CD4-positive, alpha-beta T cell treated with Interleukin-17A for 1 hour (primary cell): ENCODE measurements around the gene MAP3K10.
"Not testable (repeated sequence)": the region's sequence is repeated elsewhere in the genome, so short reads cannot be mapped to it uniquely, and the experiment has no call there.

Source experiments
- DNase-seq: peaks from one replicate; pipeline ENCODE4 v3.0.0-alpha.2; 2020

Gene MAP3K10

DNA sequence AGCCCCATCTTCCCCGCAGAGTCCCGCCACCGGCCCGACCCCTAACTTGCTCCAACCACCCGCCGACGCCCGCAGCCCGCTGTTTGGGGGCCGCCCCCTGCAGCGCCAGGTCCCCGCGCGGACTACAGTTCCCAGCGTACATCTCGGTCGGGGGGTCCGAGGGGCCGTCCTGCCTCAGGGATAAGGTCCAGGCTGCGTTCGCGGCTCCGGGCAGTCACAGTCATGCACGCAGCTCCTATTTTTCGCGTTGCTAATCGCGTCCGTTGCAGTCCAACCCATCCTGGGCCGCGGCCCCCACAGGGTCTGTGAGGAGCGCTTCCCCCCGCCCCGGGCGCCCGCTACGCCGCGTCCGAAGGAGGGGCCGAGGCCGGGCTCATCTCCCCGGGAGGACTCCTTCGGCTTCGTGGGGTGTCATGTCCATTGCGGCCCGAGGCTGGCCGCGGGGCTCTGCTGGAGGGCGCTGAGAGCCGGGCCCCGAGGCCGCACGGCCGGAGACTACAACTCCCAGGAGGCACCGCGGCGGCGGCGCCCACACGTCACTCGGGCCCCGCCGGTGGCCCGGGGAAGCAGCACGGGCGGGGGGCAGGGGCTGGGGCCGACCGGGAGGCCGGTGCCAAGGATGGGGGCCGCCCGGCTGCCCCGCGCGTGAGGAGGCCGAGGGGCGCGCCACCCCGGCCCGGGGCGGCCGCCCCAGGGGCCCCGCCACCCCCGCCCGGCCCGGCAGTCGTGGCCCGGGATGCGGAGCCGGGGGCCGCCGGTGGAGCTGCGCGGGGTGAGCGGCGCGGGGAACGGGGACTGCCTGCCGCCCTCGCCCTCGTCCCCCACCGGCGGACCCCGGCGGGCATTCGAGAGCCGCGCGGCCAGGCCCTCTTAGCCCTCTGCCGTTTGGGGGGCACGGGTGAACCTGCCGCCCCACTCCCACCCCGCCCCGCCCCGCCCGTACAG is at the start of gene MAP3K10:
TSS of gene MAP3K10 (plus strand) at position 536 of the 945 bp plus-strand sequence. CDS start 606 bp downstream, outside the sequence.
- DNase-seq: peak; percentile 80

DNA sequence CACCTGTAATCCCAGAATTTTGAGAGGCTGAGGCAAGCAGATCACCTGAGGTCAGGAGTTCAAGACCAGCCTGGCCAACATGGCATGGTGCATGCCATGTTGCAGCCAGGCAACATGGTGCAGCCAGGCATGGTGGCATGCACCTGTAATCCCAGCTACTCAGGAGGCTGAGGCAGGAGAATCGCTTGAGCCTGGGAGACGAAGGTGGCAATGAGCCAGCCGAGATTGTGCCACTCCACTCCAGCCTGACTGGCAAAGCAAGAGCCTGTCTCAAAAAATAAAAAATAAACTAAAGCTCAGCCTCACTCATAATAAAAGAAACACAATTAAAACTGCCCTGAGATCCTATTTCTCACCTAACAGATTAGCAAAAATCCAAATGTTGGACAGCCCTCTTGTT is 49.7 kb upstream of the MAP3K10 start:
- no peak for DNase-seq

DNA sequence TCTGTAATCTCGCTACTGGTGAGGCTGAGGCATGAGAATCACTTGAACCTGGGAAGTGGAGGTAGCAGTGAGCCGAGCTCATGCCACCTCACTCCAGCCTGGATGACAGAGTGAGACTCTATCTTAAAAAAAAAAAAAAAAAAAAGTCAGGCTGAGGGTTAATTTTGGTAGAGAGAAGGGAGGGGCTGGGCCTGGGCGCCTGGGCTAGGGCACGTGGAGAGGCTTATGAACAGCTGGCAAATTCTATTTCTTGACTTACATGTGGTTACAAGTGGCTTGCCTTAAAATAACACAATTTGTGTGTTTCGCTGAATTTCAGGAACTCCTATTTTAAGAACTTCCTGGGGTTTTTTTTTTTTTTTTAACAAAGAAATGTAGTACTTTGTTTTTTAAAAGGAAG is 47.6 kb upstream of the MAP3K10 start:
- DNase-seq: peak; percentile 63

DNA sequence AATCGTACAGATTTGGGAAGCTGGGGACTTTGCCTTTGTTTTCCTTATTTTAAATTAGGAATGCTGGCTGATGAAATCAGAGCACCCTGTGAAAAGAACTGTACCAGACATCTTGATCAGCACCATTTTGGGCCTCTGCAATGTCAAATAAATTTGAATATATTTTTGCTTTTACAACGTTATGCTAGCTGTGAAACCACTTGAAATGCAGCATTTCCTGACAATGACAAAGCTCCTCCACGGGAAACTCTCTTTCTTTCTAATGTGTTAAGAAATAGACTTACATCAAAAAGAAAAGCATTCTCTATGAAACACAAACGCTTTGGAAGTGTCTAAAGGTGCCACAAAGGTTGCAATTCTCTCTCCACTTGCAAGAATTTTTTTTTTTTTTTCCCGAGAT is 47.1 kb upstream of the MAP3K10 start:
- DNase-seq: peak; percentile 70

DNA sequence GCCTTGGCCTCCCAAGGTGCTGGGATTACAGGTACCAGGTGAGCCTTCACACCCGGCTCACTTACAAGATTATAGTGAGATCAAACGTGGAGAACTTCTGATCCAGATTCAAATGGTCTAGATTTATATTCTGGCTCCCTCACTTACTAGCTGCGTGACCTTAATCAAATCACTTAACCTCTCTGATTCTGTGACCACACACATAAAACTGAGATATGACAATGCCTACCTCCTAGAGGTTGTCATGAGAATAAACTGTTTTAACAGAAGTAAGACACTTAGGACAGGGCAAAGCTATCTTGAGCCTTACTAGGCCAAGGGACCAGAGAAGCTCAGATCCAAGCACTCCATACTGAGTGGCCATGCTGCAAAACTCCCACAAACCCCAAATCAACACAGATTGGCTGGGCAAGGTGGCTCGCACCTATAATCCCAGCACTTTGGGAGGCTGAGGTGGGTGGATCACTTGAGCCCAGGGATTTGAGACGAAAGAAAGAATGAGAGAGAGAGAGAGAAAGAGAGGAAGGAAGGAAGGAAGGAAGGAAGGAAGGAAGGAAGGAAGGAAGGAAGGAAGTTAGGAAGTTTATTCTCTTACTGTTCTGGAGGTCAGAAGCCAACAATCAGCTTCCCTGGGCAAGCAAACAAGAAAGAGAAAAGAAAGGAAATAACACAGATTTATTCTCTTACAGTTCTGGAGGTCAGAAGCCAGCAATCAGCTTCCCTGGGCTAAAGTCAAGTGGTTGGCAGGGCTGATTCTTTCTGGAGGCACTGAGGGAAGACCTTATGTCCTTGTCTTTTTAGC is 46.1 kb upstream of the MAP3K10 start:
- peak; percentile 16 for DNase-seq

DNA sequence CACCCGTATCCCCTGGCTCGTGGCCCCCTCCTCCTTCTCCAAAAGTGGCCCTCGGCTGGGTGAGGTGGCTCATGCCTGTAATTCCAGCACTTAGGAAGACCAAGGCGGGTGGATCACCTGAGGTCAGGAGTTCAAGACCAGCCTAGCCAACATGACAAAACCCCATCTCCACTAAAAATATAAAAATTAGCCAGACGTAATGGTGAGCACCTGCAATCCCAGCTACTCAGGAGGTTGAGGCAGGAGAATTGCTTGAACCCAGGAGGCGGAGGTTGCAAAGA is 45.5 kb upstream of the MAP3K10 start:
- DNase-seq: not testable (repeated sequence)

DNA sequence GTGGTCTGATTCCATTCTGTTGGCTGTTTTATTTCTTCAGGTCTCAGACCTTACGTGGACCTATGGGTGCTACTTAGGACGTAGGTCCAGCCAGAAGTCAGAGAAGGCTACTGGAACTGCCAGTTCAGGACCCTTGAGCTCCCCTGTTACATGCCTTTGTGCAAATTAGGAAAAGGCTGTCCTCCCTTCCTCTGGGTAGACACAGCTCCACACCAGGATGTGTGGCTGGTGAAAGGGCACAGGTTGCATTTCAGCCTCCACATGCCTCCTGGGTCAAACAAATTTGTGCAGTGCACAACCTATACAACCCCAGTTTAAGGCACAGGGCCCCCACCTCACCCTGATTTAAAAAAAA is 43.9 kb upstream of the MAP3K10 start:
- DNase-seq: no peak

DNA sequence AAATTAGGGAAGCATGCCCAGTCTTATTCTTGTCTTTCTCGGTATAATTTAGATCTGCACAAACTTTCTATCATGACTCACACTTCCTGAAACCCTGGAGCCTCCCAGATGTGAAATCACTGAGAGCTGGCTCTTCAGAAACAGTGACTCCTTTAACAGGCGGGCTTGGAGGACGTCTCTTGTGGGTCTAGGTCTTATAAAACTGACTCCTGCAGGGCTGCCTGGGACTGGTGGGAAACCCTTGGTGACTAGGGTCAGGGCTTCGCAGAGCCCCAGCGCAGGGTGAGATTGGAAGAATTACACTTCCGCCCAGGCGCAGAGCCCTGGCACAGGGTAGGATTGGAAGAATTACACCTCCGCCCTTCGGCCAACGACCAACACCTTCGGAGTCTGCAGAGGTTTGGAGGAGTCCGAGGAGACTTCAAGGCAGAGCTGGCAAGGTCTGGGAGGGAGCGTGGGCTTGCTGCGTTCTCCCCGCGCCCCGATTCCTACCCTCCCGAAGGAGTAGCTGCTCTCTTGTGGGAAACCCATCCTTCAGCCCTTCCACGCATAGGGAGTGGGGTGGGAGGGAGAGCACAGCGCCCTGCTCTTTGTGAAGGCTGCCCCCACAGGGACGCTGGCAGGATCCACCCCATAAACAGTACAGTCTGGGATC is 43.4 kb upstream of the MAP3K10 start:
- no peak for DNase-seq

DNA sequence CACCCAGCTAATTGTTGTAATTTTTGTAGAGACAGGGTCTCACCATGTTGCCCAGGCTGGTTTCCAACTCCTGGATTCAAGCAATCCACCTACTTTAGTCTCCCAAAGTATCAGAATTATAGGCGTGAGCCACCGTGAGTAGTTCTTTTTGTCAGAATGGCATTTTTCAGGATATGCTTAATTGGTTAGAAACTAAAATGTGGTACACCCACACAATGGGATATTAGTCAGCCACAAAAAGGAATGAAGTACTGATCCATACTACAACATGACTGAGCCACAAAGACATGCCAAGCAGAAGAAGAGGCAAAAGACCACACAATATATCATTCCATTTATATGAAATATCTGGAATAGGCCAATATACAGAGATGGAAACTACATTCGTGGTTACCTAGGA is 41.7 kb upstream of the MAP3K10 start:
- no peak for DNase-seq

DNA sequence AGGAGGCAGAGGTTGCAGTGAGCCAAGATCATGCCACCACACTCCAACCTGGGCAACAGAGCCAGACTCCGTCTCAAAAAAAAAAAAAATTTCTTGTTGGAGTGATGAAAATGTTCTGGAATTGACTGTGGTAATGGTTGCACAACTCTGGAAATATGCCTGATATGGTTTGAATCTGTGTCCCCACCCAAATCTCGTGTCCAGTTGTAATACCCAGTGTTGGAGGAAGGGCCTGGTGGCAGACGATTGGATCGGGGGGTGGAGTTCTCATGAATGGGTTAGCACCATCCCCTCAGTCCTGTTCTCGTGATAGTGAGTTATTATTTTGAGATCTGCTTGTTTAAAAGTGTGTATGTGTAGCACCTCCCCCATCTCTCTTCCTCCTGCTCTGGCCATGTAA is 41.1 kb upstream of the MAP3K10 start:
- no peak for DNase-seq

DNA sequence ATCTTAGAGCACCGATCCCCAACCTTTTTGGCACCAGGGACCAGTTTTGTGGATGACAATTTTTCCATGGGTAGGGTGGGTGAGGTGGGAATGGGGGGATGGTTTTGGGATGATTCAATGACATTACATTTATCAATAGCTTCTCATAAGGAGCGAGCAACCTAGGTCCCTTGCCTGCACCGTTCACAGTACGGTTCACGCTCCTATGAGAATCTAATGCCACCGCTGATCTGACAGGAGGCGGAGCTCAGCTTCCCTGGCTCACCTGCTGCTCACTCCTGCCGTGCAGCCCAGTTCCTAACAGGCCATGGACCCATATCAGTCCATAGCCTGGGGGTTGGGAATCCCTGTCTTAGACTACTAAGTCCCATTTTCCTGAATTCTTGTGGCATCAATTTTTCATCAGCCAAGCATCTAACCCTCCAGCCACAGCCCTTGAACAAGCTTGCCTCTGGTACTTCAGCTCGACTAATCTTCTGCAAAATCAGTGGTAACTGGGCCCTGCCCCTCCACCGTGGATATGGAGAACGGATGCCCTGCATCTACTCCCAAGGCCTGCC is 37.0 kb upstream of the MAP3K10 start:
- DNase-seq: no peak

DNA sequence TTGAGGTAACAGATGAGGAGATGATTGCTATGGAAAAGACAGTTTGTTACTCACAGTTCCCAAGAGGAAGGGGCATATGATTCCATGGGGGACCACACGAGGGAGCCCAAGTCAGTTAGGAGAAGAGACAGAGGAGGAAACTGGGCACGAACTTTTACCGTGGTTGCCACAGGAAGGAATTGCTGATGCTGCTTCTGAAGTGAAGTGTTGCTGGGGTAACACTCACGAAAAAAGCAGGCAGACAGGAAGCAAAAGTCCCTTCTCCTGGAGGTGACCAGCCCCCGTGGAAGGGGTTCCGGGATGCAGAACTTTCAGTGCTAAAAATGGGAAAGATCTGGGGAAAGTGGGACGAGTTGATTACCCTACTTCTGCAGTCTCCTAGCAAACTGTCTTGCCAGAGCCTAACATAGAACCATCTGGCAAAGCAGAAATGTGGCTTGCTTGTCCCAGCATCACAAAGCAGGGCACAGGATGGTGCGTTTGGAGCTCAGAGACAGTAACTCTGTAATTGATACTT is 35.4 kb upstream of the MAP3K10 start:
- DNase-seq: peak; percentile 16

DNA sequence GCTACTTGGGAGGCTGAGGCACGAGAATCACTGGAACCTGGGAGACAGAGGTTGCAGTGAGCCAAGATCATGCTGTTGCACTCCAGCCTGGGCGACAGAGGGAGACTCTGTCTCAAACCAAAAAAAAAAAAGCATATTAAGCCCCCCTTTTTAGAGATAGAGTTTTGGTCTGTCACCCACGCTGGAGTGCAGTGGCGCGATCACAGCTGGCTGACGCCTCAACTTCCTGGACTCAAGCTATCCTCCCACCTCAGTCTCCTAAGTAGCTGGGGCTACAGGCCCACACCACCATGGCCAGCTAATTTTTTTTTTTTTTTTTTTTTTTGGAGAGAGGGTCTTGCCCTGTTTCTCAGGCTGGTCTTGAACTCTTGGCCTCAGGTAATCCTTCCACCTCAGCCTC is 34.2 kb upstream of the MAP3K10 start:
- DNase-seq: peak; percentile 10

DNA sequence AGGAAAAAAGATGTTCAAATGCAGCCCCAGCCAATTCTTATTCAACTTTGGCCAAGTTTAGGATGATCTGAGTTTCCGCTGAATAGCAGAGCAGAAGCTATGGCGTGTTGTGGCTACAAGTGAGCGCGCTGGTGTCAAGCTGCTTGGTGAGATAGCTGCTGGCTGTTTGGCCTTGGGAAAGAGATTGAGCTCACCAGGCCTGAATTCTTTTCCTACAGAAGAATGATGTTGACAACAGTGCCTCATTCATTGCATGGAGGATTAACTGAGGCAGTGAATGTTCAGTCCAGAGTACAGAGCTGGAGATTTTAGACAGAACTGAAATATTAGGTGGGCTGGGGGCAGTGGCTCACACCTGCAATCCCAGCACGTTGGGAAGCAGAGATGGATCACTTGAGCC is 31.5 kb upstream of the MAP3K10 start:
- DNase-seq: no peak

DNA sequence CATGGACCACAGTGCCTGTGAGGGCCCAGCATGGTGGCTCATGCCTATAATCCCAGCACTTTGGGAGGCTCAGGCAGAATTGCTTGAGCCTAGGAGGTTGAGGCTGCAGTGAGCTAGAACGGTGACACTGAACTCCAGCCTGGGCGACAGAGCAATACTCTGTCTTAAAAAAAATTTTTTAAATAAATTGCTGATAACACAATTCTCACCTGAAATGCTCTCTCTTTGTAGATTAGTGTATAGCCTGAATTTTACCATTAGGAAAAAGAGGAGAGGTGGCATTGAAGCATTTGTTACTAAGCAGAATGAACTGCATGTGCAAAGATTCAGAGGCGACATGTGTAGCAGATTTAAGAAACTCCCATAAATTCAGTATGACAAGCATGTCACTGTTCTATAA is 29.1 kb upstream of the MAP3K10 start:
- DNase-seq: no peak

DNA sequence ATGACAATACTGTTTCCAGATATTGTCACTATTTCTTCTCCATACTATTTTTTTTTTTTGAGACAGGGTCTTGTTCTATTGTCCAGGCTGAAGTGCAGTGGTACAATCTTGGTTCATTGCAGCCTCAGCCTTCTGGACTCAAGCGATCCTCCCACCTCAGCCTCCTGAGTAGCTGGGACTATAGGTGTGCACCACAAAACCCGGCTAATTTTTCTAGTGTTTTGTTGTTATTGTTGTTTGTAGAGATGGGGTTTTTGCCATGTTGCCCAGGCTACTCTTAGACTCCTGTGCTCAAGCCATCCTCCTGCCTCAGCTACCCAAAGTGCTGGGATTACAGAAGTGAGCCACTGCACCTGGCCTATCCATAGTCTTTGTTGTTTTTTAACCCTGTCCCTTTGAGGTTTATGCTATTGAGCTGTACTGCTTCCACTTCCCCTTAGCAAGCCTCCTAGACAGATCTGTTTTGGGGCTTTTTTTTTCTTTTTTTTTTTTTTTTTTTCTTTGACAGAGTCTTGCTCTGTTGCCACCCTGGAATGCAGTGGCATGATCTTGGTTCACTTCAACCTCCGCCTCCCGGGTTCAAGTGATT is 27.6 kb upstream of the MAP3K10 start:
- peak; percentile 5 for DNase-seq

DNA sequence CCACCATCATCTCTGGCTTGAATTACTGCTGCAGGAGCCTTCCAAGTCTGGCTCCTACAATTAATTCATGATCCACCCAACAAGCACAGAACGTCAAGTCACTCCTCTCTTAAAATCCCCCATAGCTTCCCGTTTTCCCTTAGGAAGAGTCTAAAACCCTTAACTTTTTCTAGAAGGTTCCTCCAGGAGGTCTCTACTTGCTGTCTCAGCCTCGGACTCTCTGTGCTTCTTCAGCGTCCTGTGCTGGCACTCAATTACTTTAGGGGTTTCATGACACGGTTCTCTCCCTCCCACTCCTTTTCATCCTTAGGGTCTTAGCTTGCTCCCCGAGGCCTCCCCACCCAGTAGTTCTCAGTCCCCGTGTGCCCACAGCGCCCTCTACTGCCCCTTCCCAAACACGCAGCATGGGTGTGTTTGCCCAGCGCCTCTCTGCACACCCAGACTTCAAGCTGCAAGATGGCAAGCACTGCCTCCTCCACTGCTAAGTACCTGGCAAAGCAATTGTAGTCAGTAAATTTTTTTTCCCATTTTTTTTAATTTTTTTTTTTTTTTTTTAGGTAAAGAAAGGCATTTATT is 25.8 kb upstream of the MAP3K10 start:
- DNase-seq: peak; percentile 70

DNA sequence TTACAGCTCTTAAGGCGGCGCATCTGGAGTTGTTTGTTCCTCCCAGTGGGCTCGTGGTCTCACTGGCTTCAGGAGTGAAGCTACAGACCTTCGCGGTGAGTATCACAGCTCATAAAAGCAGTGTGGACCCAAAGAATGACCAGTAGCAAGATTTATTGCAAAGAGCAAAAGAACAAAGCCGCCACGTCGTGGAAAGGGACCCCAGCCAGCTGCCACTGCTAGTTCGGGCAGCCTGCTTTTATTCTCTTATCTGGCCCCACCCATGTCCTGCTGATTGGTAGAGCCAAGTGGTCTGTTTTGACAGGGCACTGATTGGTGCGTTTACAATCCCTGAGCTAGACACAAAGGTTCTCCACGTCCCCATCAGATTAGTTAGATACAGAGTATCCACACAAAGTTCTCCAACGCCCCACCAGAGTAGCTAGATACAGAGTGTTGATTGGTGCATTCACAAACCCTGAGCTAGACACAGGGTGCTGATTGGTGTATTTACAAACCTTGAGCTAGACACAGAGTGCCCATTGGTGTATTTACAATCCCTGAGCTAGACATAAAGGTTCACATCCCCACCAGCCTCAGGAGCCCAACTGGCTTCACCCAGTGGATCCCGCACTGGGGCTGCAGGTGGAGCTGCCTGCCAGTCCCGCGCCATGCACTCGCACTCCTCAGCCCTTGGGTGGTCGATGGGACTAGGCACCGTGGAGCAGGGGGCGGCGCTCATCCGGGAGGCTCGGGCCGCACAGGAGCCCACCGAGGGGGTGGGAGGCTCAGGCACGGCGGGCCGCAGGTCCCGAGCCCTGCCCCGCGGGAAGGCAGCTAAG is 21.5 kb upstream of the MAP3K10 start:
- DNase-seq: not testable (repeated sequence)

DNA sequence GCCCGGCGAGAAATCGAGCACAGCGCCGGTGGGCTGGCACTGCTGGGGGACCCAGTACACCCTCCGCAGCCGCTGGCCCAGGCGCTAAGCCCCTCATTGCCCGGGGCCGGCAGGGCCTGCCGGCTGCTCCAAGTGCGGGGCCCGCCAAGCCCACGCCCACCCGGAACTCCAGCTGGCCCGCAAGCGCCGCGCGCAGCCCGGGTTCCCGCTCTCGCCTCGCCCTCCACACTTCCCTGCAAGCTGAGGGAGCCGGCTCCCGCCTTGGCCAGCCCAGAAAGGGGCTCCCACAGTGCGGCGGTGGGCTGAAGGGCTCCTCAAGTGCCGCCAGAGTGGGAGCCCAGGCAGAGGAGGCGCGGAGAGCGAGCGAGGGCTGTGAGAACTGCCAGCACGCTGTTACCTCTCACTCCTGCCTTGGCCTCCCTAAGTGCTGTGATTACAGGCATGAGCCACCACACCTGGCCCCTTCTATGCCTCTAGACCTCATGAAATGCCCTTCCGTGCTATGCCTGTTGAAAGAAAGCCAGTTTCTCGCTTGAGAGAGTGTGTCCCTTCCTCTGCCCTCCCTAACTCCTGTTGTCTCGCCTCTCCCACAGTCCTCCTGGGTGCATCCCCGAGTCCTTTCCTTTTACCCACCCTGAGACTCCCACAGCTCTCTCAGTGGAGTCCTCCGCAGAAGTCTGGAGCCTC is 20.8 kb upstream of the MAP3K10 start:
- not testable (repeated sequence) for DNase-seq

DNA sequence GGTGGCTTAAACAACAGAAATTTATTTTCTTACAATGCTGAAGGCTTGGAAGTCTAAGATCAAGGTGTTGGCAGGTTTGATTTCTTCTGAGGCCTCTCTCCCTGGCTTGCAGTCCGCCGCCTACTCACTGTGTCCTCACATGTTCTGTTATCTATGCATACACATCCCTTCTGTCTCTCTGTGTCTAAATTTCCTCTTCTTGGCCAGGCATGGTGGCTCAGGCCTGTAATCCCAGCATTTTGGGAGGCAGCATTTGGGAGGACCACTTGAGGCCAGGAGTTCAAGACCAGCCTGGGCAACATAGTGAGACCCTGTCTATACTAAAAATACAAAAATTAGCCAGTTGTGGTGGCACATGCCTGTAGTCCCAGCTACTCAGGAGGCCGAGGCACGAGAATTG is 19.9 kb upstream of the MAP3K10 start:
- DNase-seq: not testable (repeated sequence)

DNA sequence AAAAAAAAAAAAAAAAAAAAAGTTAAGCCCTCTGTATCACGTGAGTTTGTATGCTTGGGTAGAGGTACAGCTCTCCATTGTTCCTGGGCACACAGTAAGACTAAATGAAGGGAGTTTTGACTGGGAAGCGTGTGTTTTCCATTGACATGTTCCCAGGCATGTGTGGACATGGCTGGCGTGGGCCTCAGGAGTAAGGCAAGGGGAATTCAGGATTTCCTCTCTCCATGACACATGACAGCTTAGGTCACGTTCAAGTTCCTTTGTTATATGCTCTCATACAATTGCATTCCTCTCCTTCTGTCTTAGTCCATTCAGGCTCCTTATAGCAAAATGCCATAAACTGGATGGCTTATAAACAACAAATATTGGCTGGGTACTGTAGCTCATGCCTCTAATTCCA is 17.1 kb upstream of the MAP3K10 start:
- DNase-seq: no peak
